ENCODE data around the gene MYEOV. TPM values are rescaled to one million over a fixed set of nuclear protein-coding genes. Genes with fewer than 3 reads are reported as not detected.

The MYEOV gene
- total and polyA plus RNA-seq, 9 of the 15 experiments (the other 6 are each of a cell fraction or from before 2014, with no cell fraction given), result 10.2 to 133 (median 32.2) TPM

- TF ChIP-seq E2F6 (IDR thresholded peaks at IDR 0.05; ENCODE audit: borderline replicate concordance in 1 of 2, extremely low read depth in 1 of 2, insufficient read depth in 1 of 2, insufficient read length in 1 of 2, low read depth in 1 of 2, low read length in 1 of 2, poor library complexity in 1 of 2, severe bottlenecking in 1 of 2), result no peak
- TF ChIP-seq, protein P1, sequence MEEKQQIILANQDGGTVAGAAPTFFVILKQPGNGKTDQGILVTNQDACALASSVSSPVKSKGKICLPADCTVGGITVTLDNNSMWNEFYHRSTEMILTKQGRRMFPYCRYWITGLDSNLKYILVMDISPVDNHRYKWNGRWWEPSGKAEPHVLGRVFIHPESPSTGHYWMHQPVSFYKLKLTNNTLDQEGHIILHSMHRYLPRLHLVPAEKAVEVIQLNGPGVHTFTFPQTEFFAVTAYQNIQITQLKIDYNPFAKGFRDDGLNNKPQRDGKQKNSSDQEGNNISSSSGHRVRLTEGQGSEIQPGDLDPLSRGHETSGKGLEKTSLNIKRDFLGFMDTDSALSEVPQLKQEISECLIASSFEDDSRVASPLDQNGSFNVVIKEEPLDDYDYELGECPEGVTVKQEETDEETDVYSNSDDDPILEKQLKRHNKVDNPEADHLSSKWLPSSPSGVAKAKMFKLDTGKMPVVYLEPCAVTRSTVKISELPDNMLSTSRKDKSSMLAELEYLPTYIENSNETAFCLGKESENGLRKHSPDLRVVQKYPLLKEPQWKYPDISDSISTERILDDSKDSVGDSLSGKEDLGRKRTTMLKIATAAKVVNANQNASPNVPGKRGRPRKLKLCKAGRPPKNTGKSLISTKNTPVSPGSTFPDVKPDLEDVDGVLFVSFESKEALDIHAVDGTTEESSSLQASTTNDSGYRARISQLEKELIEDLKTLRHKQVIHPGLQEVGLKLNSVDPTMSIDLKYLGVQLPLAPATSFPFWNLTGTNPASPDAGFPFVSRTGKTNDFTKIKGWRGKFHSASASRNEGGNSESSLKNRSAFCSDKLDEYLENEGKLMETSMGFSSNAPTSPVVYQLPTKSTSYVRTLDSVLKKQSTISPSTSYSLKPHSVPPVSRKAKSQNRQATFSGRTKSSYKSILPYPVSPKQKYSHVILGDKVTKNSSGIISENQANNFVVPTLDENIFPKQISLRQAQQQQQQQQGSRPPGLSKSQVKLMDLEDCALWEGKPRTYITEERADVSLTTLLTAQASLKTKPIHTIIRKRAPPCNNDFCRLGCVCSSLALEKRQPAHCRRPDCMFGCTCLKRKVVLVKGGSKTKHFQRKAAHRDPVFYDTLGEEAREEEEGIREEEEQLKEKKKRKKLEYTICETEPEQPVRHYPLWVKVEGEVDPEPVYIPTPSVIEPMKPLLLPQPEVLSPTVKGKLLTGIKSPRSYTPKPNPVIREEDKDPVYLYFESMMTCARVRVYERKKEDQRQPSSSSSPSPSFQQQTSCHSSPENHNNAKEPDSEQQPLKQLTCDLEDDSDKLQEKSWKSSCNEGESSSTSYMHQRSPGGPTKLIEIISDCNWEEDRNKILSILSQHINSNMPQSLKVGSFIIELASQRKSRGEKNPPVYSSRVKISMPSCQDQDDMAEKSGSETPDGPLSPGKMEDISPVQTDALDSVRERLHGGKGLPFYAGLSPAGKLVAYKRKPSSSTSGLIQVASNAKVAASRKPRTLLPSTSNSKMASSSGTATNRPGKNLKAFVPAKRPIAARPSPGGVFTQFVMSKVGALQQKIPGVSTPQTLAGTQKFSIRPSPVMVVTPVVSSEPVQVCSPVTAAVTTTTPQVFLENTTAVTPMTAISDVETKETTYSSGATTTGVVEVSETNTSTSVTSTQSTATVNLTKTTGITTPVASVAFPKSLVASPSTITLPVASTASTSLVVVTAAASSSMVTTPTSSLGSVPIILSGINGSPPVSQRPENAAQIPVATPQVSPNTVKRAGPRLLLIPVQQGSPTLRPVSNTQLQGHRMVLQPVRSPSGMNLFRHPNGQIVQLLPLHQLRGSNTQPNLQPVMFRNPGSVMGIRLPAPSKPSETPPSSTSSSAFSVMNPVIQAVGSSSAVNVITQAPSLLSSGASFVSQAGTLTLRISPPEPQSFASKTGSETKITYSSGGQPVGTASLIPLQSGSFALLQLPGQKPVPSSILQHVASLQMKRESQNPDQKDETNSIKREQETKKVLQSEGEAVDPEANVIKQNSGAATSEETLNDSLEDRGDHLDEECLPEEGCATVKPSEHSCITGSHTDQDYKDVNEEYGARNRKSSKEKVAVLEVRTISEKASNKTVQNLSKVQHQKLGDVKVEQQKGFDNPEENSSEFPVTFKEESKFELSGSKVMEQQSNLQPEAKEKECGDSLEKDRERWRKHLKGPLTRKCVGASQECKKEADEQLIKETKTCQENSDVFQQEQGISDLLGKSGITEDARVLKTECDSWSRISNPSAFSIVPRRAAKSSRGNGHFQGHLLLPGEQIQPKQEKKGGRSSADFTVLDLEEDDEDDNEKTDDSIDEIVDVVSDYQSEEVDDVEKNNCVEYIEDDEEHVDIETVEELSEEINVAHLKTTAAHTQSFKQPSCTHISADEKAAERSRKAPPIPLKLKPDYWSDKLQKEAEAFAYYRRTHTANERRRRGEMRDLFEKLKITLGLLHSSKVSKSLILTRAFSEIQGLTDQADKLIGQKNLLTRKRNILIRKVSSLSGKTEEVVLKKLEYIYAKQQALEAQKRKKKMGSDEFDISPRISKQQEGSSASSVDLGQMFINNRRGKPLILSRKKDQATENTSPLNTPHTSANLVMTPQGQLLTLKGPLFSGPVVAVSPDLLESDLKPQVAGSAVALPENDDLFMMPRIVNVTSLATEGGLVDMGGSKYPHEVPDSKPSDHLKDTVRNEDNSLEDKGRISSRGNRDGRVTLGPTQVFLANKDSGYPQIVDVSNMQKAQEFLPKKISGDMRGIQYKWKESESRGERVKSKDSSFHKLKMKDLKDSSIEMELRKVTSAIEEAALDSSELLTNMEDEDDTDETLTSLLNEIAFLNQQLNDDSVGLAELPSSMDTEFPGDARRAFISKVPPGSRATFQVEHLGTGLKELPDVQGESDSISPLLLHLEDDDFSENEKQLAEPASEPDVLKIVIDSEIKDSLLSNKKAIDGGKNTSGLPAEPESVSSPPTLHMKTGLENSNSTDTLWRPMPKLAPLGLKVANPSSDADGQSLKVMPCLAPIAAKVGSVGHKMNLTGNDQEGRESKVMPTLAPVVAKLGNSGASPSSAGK (IDR thresholded peaks at IDR 0.05), result no peak
- no peak for TF ChIP-seq ZNF431 (CRISPR knock-in tag; IDR thresholded peaks at IDR 0.05)
Observed at GRCh38 chr11:69316956-69317355, 23.0 kb downstream of the MYEOV start (continued).

Measured in K562 (cell line).